Measurements from ENCODE around the gene MYLK.
"Not testable (repeated sequence)": the region's sequence is repeated elsewhere in the genome, so short reads cannot be mapped to it uniquely, and the experiment has no call there.

Gene MYLK

GRCh38 chr3:123613543-123613942 lies 270.6 kb downstream of the MYLK start:
- no peak for TF ChIP-seq CTCF (IDR thresholded peaks at IDR 0.05; ENCODE audit: extremely low read depth, insufficient read depth, missing control alignments)
- in situ Hi-C loops (cut with MboI; ENCODE audit: low pct_unique_long_range_greater_than_20kb, low sequenced_read_pairs, unreplicated experiment): no loop called here
- DNase-seq (ENCODE audit: low spot score): no peak

- in situ Hi-C loops (cut with MboI; ENCODE audit: low pct_unique_long_range_greater_than_20kb, low sequenced_read_pairs, unreplicated experiment); DNase-seq (ENCODE audit: low spot score): not testable (repeated sequence)
Measured at GRCh38 chr3:123611674-123612073, 272.5 kb downstream of the MYLK start.

- DNase-seq (ENCODE audit: low spot score): no peak
- no peak for TF ChIP-seq CTCF (IDR thresholded peaks at IDR 0.05; ENCODE audit: extremely low read depth, insufficient read depth, missing control alignments)
- in situ Hi-C loops (cut with MboI; ENCODE audit: low pct_unique_long_range_greater_than_20kb, low sequenced_read_pairs, unreplicated experiment): no loop called here
Measured at GRCh38 chr3:123611082-123611481, 273.1 kb downstream of the MYLK start.

- TF ChIP-seq CTCF (IDR thresholded peaks at IDR 0.05; ENCODE audit: extremely low read depth, insufficient read depth, missing control alignments): no peak
- in situ Hi-C loops (cut with MboI; ENCODE audit: low pct_unique_long_range_greater_than_20kb, low sequenced_read_pairs, unreplicated experiment): no loop called here
- no peak for DNase-seq (ENCODE audit: low spot score)
Measured at GRCh38 chr3:123610331-123610730, 273.8 kb downstream of the MYLK start.

- in situ Hi-C loops (cut with MboI; ENCODE audit: low pct_unique_long_range_greater_than_20kb, low sequenced_read_pairs, unreplicated experiment): no loop called here
- TF ChIP-seq CTCF (IDR thresholded peaks at IDR 0.05; ENCODE audit: extremely low read depth, insufficient read depth, missing control alignments): no peak
- DNase-seq (ENCODE audit: low spot score): no peak
Measured at GRCh38 chr3:123609063-123609462, 275.1 kb downstream of the MYLK start.

GRCh38 chr3:123608263-123608937 lies 275.7 kb downstream of the MYLK start:
- no peak for DNase-seq (ENCODE audit: low spot score)
- no peak for TF ChIP-seq CTCF (IDR thresholded peaks at IDR 0.05; ENCODE audit: extremely low read depth, insufficient read depth, missing control alignments)
- in situ Hi-C loops (cut with MboI; ENCODE audit: low pct_unique_long_range_greater_than_20kb, low sequenced_read_pairs, unreplicated experiment): no loop called here

- DNase-seq (ENCODE audit: low spot score): no peak
- no peak for TF ChIP-seq CTCF (IDR thresholded peaks at IDR 0.05; ENCODE audit: extremely low read depth, insufficient read depth, missing control alignments)
- in situ Hi-C loops (cut with MboI; ENCODE audit: low pct_unique_long_range_greater_than_20kb, low sequenced_read_pairs, unreplicated experiment): no loop called here
Measured at GRCh38 chr3:123606527-123606926, 277.6 kb downstream of the MYLK start.

Data from GM13977 (cell line).